C4-2B (cell line): Measurements from ENCODE around the gene AGBL2.

Source experiments
- ZFX ChIP-seq: fragments of 450-650 bp; IDR thresholded peaks from 2 replicates; pipeline ENCODE4 v1.6.1; 2017
- TF ChIP-seq, protein P1 (sequence below): fragments of 450-650 bp; conservative IDR thresholded peaks from 2 replicates; pipeline ENCODE4 v1.5.1; 2017; ENCODE audit warnings: mild to moderate bottlenecking

DNA sequence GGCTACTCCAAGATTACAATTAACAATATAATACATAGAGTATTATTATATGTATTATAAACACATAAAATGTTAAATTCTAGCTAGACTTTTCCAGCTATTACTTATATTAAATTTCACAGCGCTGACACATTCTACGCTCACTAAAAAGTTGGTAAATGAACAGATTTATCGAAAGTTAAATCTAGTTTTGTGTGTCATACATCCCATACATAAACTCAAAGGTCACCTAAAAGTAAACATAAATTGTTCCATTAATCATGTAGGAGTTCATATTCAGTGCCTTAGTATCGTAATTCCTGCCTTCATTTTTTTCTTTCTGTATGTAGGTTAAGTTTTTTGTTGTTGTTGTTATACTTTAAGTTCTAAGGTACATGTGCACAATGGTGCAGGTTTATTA lies 41.0 kb upstream of the AGBL2 start:
- TF ChIP-seq, protein P1, sequence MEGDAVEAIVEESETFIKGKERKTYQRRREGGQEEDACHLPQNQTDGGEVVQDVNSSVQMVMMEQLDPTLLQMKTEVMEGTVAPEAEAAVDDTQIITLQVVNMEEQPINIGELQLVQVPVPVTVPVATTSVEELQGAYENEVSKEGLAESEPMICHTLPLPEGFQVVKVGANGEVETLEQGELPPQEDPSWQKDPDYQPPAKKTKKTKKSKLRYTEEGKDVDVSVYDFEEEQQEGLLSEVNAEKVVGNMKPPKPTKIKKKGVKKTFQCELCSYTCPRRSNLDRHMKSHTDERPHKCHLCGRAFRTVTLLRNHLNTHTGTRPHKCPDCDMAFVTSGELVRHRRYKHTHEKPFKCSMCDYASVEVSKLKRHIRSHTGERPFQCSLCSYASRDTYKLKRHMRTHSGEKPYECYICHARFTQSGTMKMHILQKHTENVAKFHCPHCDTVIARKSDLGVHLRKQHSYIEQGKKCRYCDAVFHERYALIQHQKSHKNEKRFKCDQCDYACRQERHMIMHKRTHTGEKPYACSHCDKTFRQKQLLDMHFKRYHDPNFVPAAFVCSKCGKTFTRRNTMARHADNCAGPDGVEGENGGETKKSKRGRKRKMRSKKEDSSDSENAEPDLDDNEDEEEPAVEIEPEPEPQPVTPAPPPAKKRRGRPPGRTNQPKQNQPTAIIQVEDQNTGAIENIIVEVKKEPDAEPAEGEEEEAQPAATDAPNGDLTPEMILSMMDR, result no peak
- TF ChIP-seq ZFX, result no peak
